Right lobe of liver (tissue), 4 donors: Measurements from ENCODE around the gene SLC26A3.

ENCODE experiments used
- POLR2A ChIP-seq: fragments of 450-650 bp; IDR thresholded peaks from one replicate; pipeline ENCODE4 v1.6.1; 2017; ENCODE audit warnings: antibody characterized with exemption, mild to moderate bottlenecking
- TF ChIP-seq, protein P1 (sequence below), 4 donors: fragments of 200-600 bp in 3 of 4; fragments of 450-650 bp in 1 of 4; IDR thresholded peaks; one replicate each; pipeline versions ENCODE4 v1.5.1 to v1.8.0; 2016 to 2022; ENCODE audit warnings: antibody characterized with exemption in 4 of 4, mild to moderate bottlenecking in 2 of 4
- donor health status: DM: no; HTN: no; CAD: no.
- donor health status: DM: no; HTN: no; CAD: no.
- donor health status: DM: no; HTN: yes; CAD: no.

DNA sequence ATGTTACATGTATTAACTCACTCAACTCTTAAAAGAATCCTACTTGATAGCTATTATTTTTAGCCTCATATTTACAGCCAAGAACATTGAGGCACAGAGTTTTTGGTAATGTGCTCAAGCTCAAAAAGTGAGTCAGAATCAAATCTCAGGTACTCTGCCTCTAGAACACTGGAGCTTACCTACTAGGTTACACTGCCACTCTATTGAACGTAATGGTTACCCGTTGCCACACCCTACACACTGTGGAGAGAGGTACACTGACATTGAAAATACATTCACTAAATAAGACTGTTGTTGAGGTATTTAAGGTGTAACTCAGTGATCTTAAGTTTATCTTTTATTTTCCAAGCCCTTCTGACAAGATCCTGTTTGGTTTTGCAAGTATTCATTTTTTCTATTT is 17.9 kb downstream of the SLC26A3 start:
- TF ChIP-seq, protein P1, sequence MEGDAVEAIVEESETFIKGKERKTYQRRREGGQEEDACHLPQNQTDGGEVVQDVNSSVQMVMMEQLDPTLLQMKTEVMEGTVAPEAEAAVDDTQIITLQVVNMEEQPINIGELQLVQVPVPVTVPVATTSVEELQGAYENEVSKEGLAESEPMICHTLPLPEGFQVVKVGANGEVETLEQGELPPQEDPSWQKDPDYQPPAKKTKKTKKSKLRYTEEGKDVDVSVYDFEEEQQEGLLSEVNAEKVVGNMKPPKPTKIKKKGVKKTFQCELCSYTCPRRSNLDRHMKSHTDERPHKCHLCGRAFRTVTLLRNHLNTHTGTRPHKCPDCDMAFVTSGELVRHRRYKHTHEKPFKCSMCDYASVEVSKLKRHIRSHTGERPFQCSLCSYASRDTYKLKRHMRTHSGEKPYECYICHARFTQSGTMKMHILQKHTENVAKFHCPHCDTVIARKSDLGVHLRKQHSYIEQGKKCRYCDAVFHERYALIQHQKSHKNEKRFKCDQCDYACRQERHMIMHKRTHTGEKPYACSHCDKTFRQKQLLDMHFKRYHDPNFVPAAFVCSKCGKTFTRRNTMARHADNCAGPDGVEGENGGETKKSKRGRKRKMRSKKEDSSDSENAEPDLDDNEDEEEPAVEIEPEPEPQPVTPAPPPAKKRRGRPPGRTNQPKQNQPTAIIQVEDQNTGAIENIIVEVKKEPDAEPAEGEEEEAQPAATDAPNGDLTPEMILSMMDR (IDR thresholded peaks at IDR 0.05), result no peak
- TF ChIP-seq POLR2A, result no peak
